Left kidney (tissue), 2 donors: ENCODE measurements around the gene CLOCK. TPM values are rescaled to one million over a fixed set of nuclear protein-coding genes. Genes with fewer than 3 reads are reported as not detected.

Source experiments
- DNase-seq: peaks from one replicate; pipeline ENCODE4 v3.0.0-alpha.2; 2013
- polyA plus RNA-seq: library from polyadenylated mRNA; unstranded; fragments of 120-200 nt; gene quantifications from one replicate; pipeline ENCODE4 v1.2.1, GENCODE V29; 2013; ENCODE audit not compliant: insufficient read length

CLOCK gene
- polyA plus RNA-seq, 1 donor, result 25.4 TPM

- no peak for DNase-seq
Measured at GRCh38 chr4:55475394-55476243, 71.1 kb downstream of the CLOCK start.

- no peak for DNase-seq
Measured at GRCh38 chr4:55469979-55470378, 76.7 kb downstream of the CLOCK start.

GRCh38 chr4:55468724-55469123 is 78.0 kb downstream of the CLOCK start:
- no peak for DNase-seq

- no peak for DNase-seq
Measured at GRCh38 chr4:55466001-55466400, 80.7 kb downstream of the CLOCK start.

GRCh38 chr4:55458611-55459010 is 88.1 kb downstream of the CLOCK start:
- no peak for DNase-seq

- no peak for DNase-seq
Measured at GRCh38 chr4:55458164-55458563, 88.5 kb downstream of the CLOCK start.

- no peak for DNase-seq
Measured at GRCh38 chr4:55450566-55450965, 96.1 kb downstream of the CLOCK start.

- DNase-seq, result peak; percentile 37
Measured at GRCh38 chr4:55447831-55448230, 98.9 kb downstream of the CLOCK start.

GRCh38 chr4:55447108-55447708 is 99.5 kb downstream of the CLOCK start:
- DNase-seq, result no peak

GRCh38 chr4:55446578-55446922 is 100.2 kb downstream of the CLOCK start:
- no peak for DNase-seq

- DNase-seq, result no peak
Measured at GRCh38 chr4:55445921-55446577, 100.7 kb downstream of the CLOCK start.

GRCh38 chr4:55444827-55445226 is 101.9 kb downstream of the CLOCK start:
- no peak for DNase-seq

- DNase-seq, result no peak
Measured at GRCh38 chr4:55442541-55442940, 104.2 kb downstream of the CLOCK start.

GRCh38 chr4:55440786-55441185 is 105.9 kb downstream of the CLOCK start:
- no peak for DNase-seq

GRCh38 chr4:55439023-55439422 is 107.7 kb downstream of the CLOCK start:
- DNase-seq, result no peak

GRCh38 chr4:55438314-55438713 is 108.4 kb downstream of the CLOCK start:
- no peak for DNase-seq

GRCh38 chr4:55437823-55438222 is 108.9 kb downstream of the CLOCK start:
- no peak for DNase-seq

- DNase-seq, result no peak
Measured at GRCh38 chr4:55437356-55437796, 109.3 kb downstream of the CLOCK start.

GRCh38 chr4:55435141-55435841 is 111.4 kb downstream of the CLOCK start:
- DNase-seq, result no peak

- DNase-seq, result no peak
Measured at GRCh38 chr4:55431710-55432336, 114.9 kb downstream of the CLOCK start.

- DNase-seq, result no peak
Measured at GRCh38 chr4:55424791-55425190, 121.9 kb downstream of the CLOCK start.

GRCh38 chr4:55416176-55416575 is 130.5 kb downstream of the CLOCK start:
- no peak for DNase-seq
